ENCODE measurements around the gene PRKCA. TPM values are rescaled to one million over a fixed set of nuclear protein-coding genes. Genes with fewer than 3 reads are reported as not detected.
"Not testable (repeated sequence)": the region's sequence is repeated elsewhere in the genome, so short reads cannot be mapped to it uniquely, and the experiment has no call there.

The PRKCA gene
- total and polyA plus RNA-seq, 9 donors, result 9.1 to 67.6 (median 37.2) TPM

GRCh38 chr17:66711401-66711800 is 409.0 kb downstream of the PRKCA start:
- Histone ChIP-seq H3K27me3 (no peaks in the 10 kb centered on the region), H3K9me3 (no peaks in the 10 kb centered on the region), H3K27ac (no peak overlapping the region), H3K36me3 (no peaks in the 10 kb centered on the region), H3K4me3 (no peak overlapping the region), H3K4me1 (ENCODE audit: insufficient read depth) (no peaks in the 10 kb centered on the region)
- DNase-seq, result no peak
- TF ChIP-seq CTCF (IDR thresholded peaks at IDR 0.05), result no peak
- TF ChIP-seq EP300 (IDR thresholded peaks at IDR 0.05), result no peak
- no peak for TF ChIP-seq POLR2A (IDR thresholded peaks at IDR 0.05)
- intact Hi-C loops (cut with DNase I), result loop anchor here in 2 of 4 donors (10.0 kb wide), 2 partner anchors 193 to 583 kb away; no protein-coding TSS in a partner anchor
- 79 to 87% (median 86%) methylated on average over 8 of the region's 8 CpGs for WGBS, 3 donors

- Histone ChIP-seq H3K4me1 (ENCODE audit: insufficient read depth) (no peaks in the 10 kb centered on the region), H3K4me3 (no peak overlapping the region), H3K27me3 (no peaks in the 10 kb centered on the region), H3K27ac (no peak overlapping the region), H3K36me3 (no peaks in the 10 kb centered on the region), H3K9me3 (no peaks in the 10 kb centered on the region)
- no peak for DNase-seq
- TF ChIP-seq POLR2A (IDR thresholded peaks at IDR 0.05), result no peak
- no peak for TF ChIP-seq EP300 (IDR thresholded peaks at IDR 0.05)
- no peak for TF ChIP-seq CTCF (IDR thresholded peaks at IDR 0.05)
- 64 to 88% (median 84%) methylated on average over 2 of the region's 2 CpGs for WGBS, 3 donors
- intact Hi-C loops (cut with DNase I), result loop anchor here in 2 of 4 donors (10.0 kb wide), 2 partner anchors 193 to 583 kb away; no protein-coding TSS in a partner anchor
Measured at GRCh38 chr17:66711881-66712321, 409.5 kb downstream of the PRKCA start.

- Histone ChIP-seq H3K4me1 (ENCODE audit: insufficient read depth) (no peaks in the 10 kb centered on the region), H3K27me3 (no peaks in the 10 kb centered on the region), H3K9me3 (no peaks in the 10 kb centered on the region), H3K27ac (no peak overlapping the region), H3K36me3 (no peaks in the 10 kb centered on the region), H3K4me3 (no peak overlapping the region)
- TF ChIP-seq EP300 (IDR thresholded peaks at IDR 0.05), result no peak
- no peak for TF ChIP-seq POLR2A (IDR thresholded peaks at IDR 0.05)
- no peak for TF ChIP-seq CTCF (IDR thresholded peaks at IDR 0.05)
- DNase-seq, result no peak
- intact Hi-C loops (cut with DNase I), result loop anchor here in 2 of 4 donors (10.0 kb wide), 2 partner anchors 192 to 582 kb away; no protein-coding TSS in a partner anchor
- WGBS, 3 donors, result 75 to 93% (median 80%) methylated on average over 3 of the region's 3 CpGs
Measured at GRCh38 chr17:66712453-66712852, 410.0 kb downstream of the PRKCA start.

- not testable (repeated sequence) for H3K27ac ChIP-seq
Measured at GRCh38 chr17:66713021-66713532, 410.7 kb downstream of the PRKCA start.

GRCh38 chr17:66713533-66714042 is 411.2 kb downstream of the PRKCA start:
- Histone ChIP-seq H3K27ac (no peak overlapping the region), H3K36me3 (no peaks in the 10 kb centered on the region), H3K27me3 (no peaks in the 10 kb centered on the region), H3K9me3 (no peaks in the 10 kb centered on the region), H3K4me3 (no peak overlapping the region), H3K4me1 (ENCODE audit: insufficient read depth) (no peaks in the 10 kb centered on the region)
- 77 to 85% (median 78%) methylated on average over 6 of the region's 6 CpGs for WGBS, 3 donors
- no peak for TF ChIP-seq EP300 (IDR thresholded peaks at IDR 0.05)
- TF ChIP-seq CTCF (IDR thresholded peaks at IDR 0.05), result no peak
- TF ChIP-seq POLR2A (IDR thresholded peaks at IDR 0.05), result no peak
- intact Hi-C loops (cut with DNase I), result loop anchor here in 2 of 4 donors (10.0 kb wide), 2 partner anchors 191 to 581 kb away; no protein-coding TSS in a partner anchor
- DNase-seq, result no peak

More at GRCh38 chr17:66713021-66713532, 410.7 kb downstream of the PRKCA start:
- intact Hi-C loops (cut with DNase I), result loop anchor here in 2 of 4 donors (10.0 kb wide), 2 partner anchors 192 to 582 kb away; no protein-coding TSS in a partner anchor
- H3K4me3 ChIP-seq; H3K9me3 ChIP-seq; DNase-seq; H3K4me1 ChIP-seq (ENCODE audit: insufficient read depth); H3K36me3 ChIP-seq; H3K27me3 ChIP-seq: not testable (repeated sequence)
- WGBS, 3 donors, result 94 to 96% (median 95%) methylated on average over 13 of the region's 13 CpGs

Data from ovary (tissue), 9 donors.